ENCODE measurements around the gene HSD17B11. TPM values are rescaled to one million over a fixed set of nuclear protein-coding genes. Genes with fewer than 3 reads are reported as not detected.

Gene HSD17B11
- polyA plus RNA-seq, 1 donor from 2014 or later = 2.2 TPM

- no peaks in the 10 kb centered on the region for H3K27me3 ChIP-seq (ENCODE audit: insufficient read depth, low read depth, low read length)
- no peaks in the 10 kb centered on the region for H3F3A ChIP-seq (ENCODE audit: insufficient read depth, low read length, poor library complexity, severe bottlenecking)
- H3K4me3 ChIP-seq (ENCODE audit: low read length) = no peak overlapping the region
- no peak overlapping the region for H3K9ac ChIP-seq (ENCODE audit: low read length)
- H4K20me1 ChIP-seq (ENCODE audit: insufficient read depth) = no peaks in the 10 kb centered on the region
- no peaks in the 10 kb centered on the region for H3K36me3 ChIP-seq (ENCODE audit: insufficient read depth, low read length)
- no peaks in the 10 kb centered on the region for H3K9me2 ChIP-seq (ENCODE audit: insufficient read depth, low read length)
- no peak overlapping the region for H3K27ac ChIP-seq (ENCODE audit: low read length)
- no peak overlapping the region for H2AFZ ChIP-seq (ENCODE audit: low read depth, low read length)
- H3K4me2 ChIP-seq (ENCODE audit: low read length) = no peak overlapping the region
- peaks cover 33% of the 10 kb centered on the region for H3K79me2 ChIP-seq (replicated peaks; ENCODE audit: insufficient read depth, low read length)
- no peak for TF ChIP-seq EP300 (conservative IDR thresholded peaks at IDR 0.05; ENCODE audit: poor library complexity, severe bottlenecking)
- no peak for TF ChIP-seq CTCF (IDR thresholded peaks at IDR 0.05; ENCODE audit: poor library complexity, severe bottlenecking)
- TF ChIP-seq EZH2 (IDR thresholded peaks at IDR 0.05; ENCODE audit: borderline replicate concordance, insufficient read depth, low read length, poor library complexity, severe bottlenecking) = no peak
- no peak for TF ChIP-seq MXI1 (conservative IDR thresholded peaks at IDR 0.05; ENCODE audit: poor library complexity, severe bottlenecking)
- TF ChIP-seq REST (IDR thresholded peaks at IDR 0.05; ENCODE audit: borderline replicate concordance) = no peak
- TF ChIP-seq POLR2AphosphoS5 (IDR thresholded peaks at IDR 0.05) = no peak
- no peak for TF ChIP-seq RAD21 (conservative IDR thresholded peaks at IDR 0.05)
- TF ChIP-seq SMC3 (conservative IDR thresholded peaks at IDR 0.05; ENCODE audit: poor library complexity) = no peak
- TF ChIP-seq TAF1 (IDR thresholded peaks at IDR 0.05; ENCODE audit: low read depth) = no peak
- no peaks in the 10 kb centered on the region for H3K9me3 ChIP-seq (ENCODE audit: low read length)
Measured at GRCh38 chr4:87430038-87430437, 39.0 kb upstream of the HSD17B11 start.

- H4K20me1 ChIP-seq (ENCODE audit: insufficient read depth) = no peaks in the 10 kb centered on the region
- no peaks in the 10 kb centered on the region for H3K9me2 ChIP-seq (ENCODE audit: insufficient read depth, low read length)
- no peak overlapping the region for H3K4me3 ChIP-seq (ENCODE audit: low read length)
- peaks cover 41% of the 10 kb centered on the region for H3K79me2 ChIP-seq (replicated peaks; ENCODE audit: insufficient read depth, low read length)
- no peak overlapping the region for H3K4me2 ChIP-seq (ENCODE audit: low read length)
- no peaks in the 10 kb centered on the region for H3F3A ChIP-seq (ENCODE audit: insufficient read depth, low read length, poor library complexity, severe bottlenecking)
- no peaks in the 10 kb centered on the region for H3K27me3 ChIP-seq (ENCODE audit: insufficient read depth, low read depth, low read length)
- no peak overlapping the region for H2AFZ ChIP-seq (ENCODE audit: low read depth, low read length)
- H3K9ac ChIP-seq (ENCODE audit: low read length) = no peak overlapping the region
- H3K27ac ChIP-seq (ENCODE audit: low read length) = no peak overlapping the region
- no peak for TF ChIP-seq CTCF (IDR thresholded peaks at IDR 0.05; ENCODE audit: poor library complexity, severe bottlenecking)
- TF ChIP-seq RAD21 (conservative IDR thresholded peaks at IDR 0.05) = no peak
- no peak for TF ChIP-seq POLR2AphosphoS5 (IDR thresholded peaks at IDR 0.05)
- no peak for TF ChIP-seq REST (IDR thresholded peaks at IDR 0.05; ENCODE audit: borderline replicate concordance)
- no peak for TF ChIP-seq TAF1 (IDR thresholded peaks at IDR 0.05; ENCODE audit: low read depth)
- TF ChIP-seq MXI1 (conservative IDR thresholded peaks at IDR 0.05; ENCODE audit: poor library complexity, severe bottlenecking) = no peak
- TF ChIP-seq SMC3 (conservative IDR thresholded peaks at IDR 0.05; ENCODE audit: poor library complexity) = no peak
- no peak for TF ChIP-seq EP300 (conservative IDR thresholded peaks at IDR 0.05; ENCODE audit: poor library complexity, severe bottlenecking)
- no peak for TF ChIP-seq EZH2 (IDR thresholded peaks at IDR 0.05; ENCODE audit: borderline replicate concordance, insufficient read depth, low read length, poor library complexity, severe bottlenecking)
- no peaks in the 10 kb centered on the region for H3K9me3 ChIP-seq (ENCODE audit: low read length)
- no peaks in the 10 kb centered on the region for H3K36me3 ChIP-seq (ENCODE audit: insufficient read depth, low read length)
Measured at GRCh38 chr4:87428979-87429378, 38.0 kb upstream of the HSD17B11 start.
